DMS153 treated with DMSO at 0.1 percent for 48 hours (cell line): Measurements from ENCODE around the gene PLPPR4.
"Not testable (repeated sequence)": the region's sequence is repeated elsewhere in the genome, so short reads cannot be mapped to it uniquely, and the experiment has no call there.

Experiments used
- DNase-seq: peaks from one replicate; lab custom pipeline; 2025; ENCODE audit not compliant: unreplicated experiment; lab: John Stamatoyannopoulos, UW

The PLPPR4 gene

DNA sequence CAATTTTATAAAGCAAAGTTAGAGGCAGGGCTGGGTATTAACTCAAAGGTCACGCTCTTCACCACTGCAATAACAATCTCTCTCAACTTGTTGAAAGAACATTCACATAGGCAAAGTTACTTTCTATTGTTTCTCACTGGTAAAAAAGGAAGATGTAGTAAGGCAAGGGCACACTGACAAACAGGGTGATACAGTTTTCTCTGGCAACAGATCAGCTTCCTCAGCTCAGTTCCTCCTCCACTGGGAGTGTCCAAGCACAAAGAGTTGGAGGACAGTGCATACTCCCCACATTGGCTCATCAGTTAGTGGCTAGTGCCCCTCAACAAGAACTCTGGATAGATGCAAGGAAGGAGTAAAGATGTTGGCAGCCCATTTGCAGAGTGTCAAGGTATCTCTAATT is 3.7 kb downstream of the PLPPR4 start:
- DNase-seq: no peak

DNA sequence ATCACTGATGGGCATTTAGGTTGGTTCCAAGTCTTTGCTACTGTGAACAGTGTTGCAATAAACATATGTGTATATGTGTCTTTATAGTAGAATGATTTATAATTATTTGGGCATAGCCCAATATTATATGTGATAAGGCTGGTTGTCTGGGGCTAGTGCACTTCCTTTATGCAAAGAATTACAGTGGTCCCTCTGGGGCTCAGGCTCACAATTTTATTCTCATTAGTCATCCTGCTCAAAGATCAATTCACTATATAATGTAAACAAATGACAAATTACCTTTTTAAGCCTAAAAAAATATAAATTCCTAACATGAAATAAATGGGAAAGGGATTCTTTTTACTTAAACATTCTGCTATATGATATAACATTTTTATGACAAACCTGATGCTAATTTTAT is 5.0 kb downstream of the PLPPR4 start:
- DNase-seq: no peak

DNA sequence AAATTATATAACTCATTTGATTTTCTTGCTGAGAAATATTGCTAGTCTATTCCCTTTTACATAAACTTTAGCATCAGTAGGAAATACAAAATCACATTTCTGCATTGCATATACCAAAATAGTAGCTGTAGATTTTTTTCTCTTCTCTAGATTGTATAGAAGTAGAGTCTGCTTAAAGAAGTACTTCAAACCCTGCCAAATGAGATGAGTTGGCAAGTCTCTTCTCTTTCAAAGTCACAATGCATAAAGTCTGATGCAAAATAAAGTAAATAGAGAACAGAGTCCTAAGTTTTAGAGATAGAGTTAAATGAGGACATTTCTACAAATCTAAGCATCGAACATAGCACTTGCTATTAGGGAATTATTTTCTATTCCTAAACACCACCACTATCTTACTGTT is 6.4 kb downstream of the PLPPR4 start:
- DNase-seq: no peak

DNA sequence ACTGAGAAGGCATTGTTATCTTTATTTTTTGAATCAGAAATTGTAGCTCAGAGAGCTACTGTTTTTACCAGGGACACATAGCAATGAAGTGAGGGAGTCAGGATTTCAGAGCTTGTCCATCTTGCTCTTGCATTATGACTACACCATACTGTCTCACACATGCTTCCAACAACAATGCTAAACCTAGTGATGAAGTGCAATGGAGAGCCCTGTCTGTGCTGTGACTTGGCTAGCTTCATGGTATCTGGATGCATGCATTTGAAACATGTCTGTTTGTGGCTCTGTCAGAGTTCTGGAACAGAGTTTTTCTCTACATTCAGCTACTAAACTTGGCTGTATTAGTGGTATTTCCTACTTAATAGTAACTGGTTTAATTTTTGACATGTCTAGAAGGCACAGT is 7.0 kb downstream of the PLPPR4 start:
- DNase-seq: no peak

DNA sequence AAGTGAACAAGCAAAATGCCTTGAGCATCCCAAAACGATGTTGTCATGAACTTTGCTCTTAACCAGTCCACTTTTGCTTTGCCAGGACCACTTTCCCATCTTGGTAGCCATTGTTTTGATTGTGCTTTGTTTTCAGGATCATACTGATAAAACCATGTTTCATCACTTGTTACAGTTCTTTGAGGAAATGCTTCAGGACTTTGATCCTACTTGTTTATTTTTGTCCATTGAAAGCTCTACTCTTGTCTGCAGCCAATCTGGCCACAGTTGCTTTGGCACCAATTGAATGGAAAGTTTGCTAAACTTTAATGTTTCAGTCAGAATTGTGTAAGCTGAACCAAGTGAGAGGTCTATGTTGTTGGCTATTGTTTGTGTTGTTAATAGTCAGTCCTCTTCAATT is 12.8 kb downstream of the PLPPR4 start:
- no peak for DNase-seq

DNA sequence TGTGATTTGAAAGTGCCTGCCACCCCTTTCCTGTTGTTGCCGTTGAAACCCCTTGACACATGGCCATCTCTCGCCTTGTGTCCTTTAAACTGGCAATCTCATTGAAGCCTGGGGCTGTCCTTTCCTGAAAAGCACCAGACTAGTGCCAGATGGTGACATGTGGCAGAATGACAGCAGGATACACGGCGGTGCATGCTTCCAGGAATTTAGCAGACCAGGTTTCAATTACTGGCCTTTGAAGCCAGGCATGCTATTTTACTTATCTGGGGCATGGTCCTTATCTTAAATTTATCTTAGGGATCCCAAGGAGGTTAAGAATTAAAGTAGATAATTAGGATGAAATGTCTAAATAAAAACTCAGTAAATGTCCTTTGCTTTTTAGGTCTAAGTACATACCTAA is 15.2 kb downstream of the PLPPR4 start:
- DNase-seq: no peak

DNA sequence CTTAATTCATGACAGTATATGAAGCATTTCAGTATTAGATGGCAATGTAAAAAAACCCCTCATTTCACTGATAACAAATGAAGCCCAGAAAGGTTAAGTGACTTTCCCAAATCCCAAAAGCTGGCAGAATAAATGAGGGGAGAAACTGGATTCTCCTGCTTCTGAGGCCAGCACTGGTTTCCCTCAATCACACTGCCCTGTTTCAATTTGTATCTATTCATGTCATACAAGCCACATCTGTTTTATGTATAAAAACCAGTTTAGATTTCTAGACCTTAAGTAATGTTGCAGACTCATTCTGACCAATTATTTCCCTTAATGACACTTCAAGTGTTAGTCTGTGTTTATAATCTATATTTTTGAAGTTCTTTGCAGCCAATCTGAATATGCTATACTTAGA is 16.8 kb downstream of the PLPPR4 start:
- DNase-seq: no peak

DNA sequence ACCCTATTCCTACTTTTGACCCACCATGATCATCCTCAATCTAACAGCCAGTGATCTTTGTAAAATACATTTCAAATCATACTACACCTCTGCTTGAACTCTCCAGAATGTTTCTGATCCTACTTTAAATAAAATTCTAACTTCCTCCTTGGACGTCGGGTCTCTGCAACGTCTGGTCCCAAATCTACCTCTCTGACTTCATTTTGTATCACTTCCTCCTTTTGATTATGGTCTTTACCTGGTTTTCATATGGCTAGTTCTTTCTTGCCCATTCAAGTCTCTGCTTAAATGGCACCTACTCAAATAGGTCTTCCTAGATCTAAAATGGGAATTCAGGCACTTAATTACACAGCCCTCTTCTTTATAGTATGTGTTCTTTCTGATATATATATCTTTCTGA is 18.2 kb downstream of the PLPPR4 start:
- DNase-seq: no peak

DNA sequence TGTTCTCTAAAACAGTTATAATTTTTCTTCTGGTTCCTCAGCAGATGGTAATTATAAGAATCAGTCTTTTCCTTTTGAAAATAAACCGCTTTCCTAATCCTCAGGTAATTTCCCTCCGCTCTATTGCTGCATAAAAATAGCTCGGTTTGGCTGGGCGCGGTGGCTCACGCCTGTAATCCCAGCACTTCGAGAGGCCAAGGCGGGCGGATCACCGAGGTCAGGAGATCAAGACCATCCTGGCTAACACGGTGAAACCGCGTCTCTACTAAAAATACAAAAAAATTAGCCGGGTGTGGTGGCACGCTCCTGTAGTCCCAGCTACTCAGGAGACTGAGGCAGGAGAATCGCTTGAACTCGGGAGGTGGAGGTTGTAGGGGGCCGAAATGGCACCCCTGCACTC is 19.2 kb downstream of the PLPPR4 start:
- DNase-seq: not testable (repeated sequence)

DNA sequence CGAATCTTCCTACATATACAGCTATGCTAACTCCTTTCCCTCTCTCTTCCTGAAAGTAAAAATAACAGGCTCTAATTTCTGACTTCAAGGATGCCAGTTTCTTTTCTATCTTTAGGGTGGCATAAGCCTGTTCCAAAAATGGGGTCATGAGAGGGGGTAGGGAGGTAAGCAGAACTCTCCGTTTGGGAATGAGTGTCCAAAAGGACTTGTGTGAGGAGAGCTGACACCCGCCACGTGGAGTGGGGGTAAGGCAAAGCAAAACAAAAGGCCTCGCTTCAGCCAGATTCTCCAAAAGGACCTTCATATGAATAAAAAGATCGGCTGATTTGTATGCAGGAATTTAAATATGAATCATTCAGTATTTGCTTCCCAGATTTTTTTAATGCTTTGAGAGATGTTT is 28.6 kb downstream of the PLPPR4 start:
- DNase-seq: no peak

DNA sequence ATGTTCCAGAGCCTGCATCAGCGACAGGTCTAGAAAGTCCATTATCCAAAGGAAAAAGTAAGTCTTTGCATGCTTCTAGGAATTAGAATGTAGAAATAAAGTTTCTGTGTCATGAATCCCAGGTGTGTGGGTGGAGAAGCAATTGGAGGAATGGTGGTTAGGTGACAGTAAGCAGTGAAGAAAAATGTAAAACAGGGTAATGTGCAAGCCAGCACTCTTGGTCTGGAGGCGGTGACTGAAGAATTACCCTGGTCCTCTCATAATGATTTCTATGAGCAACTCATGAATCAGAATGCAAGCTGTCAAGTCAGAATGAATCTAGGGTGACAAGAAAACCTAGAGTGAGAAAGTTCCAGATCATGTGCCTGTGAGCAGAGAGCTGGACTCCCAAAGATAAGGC is 33.6 kb downstream of the PLPPR4 start:
- no peak for DNase-seq

DNA sequence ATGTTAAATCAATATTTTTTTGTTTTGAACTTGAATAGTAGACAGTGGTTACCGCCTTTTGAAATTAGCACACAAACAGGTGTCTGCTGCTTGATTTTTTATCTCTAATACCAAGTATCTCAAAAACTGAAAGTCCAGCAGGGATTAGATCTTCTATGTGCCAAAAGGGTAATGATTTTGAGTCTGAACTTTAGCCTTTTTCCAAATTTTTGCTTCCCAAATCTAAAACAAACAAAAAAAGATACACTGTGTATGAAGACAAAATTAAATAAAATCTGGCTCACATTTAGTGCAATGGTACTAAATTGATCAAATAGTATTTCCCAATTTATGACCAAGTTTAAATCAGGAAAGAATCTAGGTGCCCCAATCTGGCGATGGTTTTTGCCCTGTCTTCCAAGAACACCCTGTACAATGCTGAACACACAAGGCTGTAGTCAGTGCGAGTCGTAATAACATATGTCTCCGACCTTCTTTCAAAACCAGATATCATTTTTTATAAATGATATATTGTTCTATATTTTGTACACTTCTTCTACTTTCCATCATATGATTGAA is 40.5 kb downstream of the PLPPR4 start:
- no peak for DNase-seq

DNA sequence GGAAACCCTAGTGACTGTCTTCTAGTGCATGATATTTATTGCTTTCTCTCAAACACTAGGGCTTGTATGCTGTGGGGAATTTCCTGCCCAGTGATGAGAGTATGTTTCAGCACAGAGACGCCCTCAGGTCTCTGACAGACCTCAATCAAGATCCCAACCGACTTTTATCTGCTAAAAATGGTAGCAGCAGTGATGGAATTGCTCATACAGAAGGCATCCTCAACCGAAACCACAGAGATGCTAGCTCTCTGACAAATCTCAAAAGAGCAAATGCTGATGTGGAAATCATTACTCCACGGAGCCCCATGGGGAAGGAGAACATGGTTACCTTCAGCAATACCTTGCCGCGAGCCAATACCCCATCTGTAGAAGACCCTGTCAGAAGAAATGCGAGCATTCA is 41.3 kb downstream of the PLPPR4 start:
- no peak for DNase-seq

DNA sequence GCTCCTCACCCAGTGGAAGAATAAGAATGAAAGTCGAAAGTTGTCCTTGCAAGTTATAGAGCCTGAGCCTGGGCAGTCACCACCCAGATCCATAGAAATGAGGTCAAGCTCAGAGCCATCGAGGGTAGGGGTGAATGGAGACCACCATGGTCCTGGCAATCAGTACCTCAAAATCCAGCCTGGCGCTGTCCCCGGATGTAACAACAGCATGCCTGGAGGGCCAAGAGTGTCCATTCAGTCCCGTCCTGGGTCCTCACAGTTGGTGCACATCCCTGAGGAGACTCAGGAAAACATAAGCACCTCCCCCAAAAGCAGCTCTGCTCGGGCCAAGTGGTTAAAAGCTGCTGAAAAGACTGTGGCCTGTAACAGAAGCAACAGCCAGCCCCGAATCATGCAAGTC is 41.8 kb downstream of the PLPPR4 start:
- DNase-seq: no peak

DNA sequence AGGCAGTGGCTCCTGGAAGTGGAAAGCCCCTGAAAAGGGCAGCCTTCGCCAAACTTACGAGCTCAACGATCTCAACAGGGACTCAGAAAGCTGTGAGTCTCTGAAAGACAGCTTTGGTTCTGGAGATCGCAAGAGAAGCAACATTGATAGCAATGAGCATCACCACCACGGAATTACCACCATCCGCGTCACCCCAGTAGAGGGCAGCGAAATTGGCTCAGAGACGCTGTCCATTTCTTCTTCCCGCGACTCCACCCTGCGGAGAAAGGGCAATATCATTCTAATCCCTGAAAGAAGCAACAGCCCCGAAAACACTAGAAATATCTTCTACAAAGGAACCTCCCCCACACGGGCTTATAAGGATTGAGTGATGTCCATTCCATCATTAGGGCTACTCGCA is 42.4 kb downstream of the PLPPR4 start:
- no peak for DNase-seq

DNA sequence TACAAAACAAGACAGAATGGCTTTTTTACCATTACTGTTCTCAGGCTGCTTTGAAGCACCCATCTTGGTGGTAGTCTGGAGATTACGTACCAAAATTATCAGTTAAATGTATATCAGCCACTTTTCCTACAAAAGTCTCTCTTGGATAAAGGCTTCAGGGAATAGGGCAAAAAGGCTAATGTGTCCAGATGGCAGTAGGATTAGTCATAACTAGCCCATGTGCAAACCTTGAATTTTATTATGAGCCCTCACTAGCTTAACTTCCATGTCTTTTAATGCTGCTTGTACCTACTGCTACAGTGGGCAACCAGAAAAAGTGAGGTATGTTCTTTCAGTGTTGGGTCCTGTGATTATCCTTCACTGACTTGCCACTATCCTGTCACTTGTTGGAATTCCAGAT is 51.0 kb downstream of the PLPPR4 start:
- DNase-seq: no peak

DNA sequence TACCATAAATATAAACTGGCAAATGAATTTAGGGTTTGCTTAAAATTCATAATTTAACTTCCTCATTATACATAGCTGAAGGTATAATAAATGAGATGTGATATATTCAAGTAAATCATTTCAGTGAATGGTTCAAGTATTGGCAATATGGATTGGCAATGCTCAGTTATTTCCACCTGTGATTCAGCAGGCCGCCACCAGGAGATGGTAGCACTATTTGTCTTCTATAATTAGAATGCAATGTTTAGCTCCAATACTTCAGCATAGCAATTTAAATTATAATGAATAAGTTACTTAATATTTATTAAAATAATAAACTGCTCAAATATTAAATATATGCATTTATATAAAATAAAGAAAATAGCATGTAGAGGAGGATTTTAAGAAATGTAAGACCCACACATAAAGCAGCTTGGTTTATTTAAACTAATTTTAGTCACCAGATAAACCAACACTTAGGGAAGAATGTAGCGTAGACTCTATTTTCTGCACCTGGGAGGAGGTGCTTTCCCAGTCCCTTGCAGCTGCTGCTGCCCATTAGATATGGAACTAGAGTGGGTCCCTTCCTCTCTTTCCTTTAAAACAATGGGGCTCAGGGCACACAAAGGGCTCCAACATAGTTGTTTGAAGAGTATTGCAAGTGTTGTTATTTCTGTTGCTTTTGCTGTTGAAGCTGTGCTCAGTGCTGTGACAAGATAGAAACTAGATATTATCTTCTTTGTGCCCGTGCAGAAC is 62.1 kb downstream of the PLPPR4 start:
- DNase-seq: no peak

DNA sequence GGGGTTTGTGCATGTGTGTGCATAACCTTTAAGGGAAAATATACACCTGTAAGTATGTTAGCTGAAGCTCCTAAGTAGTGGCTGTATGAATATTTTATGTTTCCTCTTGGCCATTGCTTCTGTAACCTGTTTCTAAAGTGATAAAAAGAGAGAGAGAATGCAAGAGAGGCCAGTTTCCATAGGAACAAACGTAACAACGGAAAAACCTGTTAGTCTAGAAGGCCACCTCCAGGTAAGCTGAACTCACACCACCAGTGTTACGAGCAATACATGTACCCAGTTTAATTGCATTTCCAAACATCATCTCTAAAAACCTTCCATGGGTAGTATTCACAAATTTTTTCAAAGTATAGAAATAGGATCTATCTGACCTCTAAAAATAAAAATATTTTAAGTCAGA is 63.1 kb downstream of the PLPPR4 start:
- DNase-seq: peak; percentile 53

DNA sequence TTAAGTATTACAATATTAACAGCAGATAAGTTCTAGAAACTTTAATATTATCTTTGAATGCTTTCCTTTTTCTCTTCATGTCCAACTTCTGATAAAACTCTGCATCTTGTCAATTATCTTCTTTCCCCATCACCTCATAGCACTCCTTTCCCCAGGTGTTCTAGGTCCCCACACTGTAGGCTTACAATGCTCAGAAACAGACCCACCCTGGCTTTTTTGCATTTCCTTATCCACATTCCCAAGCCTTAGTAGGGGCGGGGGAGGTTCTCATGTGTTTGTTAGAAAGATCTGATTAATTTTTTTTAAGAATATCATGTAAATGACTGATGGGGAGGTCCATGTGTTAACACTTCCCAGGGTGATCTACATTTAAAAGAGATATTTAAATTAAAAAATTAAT is 63.9 kb downstream of the PLPPR4 start:
- no peak for DNase-seq

DNA sequence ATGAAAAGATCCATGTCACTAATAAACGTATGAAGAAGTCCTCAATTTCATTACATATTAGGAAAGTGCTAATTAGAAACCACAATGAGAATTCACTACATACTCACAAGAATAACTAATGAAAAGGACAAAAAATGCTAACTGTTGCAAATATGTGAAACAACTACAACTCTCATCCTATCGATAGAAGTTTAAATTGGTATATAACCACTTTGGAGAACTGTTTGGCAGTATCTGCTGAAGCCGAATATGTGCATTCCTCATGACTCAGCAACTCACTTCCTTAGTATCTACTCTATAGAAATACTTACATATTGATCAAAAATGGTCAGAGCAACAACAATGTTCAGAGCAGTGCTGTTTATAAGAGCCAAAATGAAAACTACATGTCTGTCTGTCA is 66.8 kb downstream of the PLPPR4 start:
- DNase-seq: no peak

DNA sequence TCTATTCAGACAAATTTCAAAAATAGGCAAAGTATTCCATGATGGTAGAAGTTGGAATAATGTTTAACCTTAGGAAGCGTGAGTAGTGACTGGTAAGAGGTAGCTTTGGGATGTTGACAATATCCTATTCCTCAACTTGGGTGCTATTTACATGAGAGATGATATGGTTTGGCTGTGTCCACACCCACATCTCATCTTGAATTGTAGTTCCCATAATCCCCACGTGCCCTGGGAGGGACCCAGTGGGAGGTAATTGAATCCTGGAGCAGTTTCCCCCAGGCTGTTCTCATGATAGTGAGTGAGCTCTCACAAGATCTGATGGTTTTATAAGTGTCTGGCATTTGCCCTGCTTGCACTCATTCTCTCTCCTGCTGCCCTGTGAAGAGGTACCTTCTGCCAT is 67.3 kb downstream of the PLPPR4 start:
- DNase-seq: no peak

DNA sequence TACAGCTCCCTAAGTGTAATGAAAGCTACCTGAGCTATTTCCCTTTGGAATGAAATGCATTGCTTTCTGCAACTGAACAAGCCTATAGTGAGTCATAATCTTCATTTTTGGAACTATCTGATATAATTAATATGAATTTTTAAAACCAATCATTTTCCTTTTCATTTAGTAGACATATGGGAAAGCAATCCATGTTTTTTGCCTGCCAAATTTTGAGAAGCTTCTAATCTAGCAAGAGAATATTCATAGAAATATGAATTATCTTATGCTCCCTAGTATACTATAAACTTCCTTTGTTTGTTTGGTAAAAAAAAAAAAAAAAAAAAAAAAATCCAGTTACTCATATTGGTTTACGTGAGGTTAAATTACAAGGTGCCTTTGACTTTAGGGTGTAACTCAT is 68.3 kb downstream of the PLPPR4 start:
- DNase-seq: no peak

DNA sequence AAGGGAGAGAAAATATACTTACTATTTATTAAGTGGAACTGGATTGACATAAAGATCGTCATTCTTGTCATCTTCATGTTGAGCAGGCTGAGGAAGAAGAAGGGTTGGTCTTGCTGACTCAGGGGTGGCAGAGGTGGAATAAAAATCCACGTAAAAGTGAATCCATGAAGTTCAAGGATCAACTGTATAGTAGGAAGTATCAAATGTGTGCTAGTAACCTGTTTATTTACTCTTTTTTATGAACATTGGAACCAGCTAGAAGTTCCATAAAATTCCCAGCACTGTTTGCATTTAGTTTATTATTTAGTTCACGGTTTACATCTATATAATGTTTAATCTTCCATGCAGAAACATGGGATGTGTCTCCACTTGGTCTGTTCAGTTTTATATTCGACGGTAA is 70.7 kb downstream of the PLPPR4 start:
- no peak for DNase-seq
